Bronchial epithelial cell (primary cell): ENCODE results near the gene ATP9A. TPM values are rescaled to one million over a fixed set of nuclear protein-coding genes. Genes with fewer than 3 reads are reported as not detected.

Experiments
- DNase-seq: peaks from one replicate; pipeline ENCODE4 v3.0.0-alpha.2; 2010; ENCODE audit warnings: low read depth
- FAIRE-seq: peaks from 2 replicates; lab custom pipeline; 2011; peaks lifted over from hg19 to GRCh38; lab: Jason Lieb, UNC
- H3K27me3 ChIP-seq: 2 replicates; pipeline ENCODE4 v1.5.1; 2011; ENCODE audit warnings: low read length; ENCODE audit not compliant: control insufficient read depth, insufficient read depth
- H3K36me3 ChIP-seq: 2 replicates; pipeline ENCODE4 v1.5.1; 2011; ENCODE audit warnings: low read length; ENCODE audit not compliant: control insufficient read depth, insufficient read depth
- H3K4me3 ChIP-seq: 2 replicates; pipeline ENCODE4 v1.5.1; 2011; ENCODE audit warnings: mild to moderate bottlenecking, low read depth, low read length, control low read depth
- total RNA-seq: library from RNA; depleted of rRNA; stranded (reverse); fragments of >200 nt; gene quantifications from 2 replicates; pipeline ENCODE4 v1.2.1, GENCODE V29; 2014
- TF ChIP-seq, protein P1 (sequence below): IDR thresholded peaks from 2 replicates; pipeline ENCODE4 v1.5.1; 2011; ENCODE audit warnings: mild to moderate bottlenecking, moderate library complexity, low read length, control low read depth, inconsistent platforms; ENCODE audit not compliant: insufficient read depth, severe bottlenecking

Gene ATP9A
- total RNA-seq, 1 donor from 2014 or later, result 26.3 TPM

DNA sequence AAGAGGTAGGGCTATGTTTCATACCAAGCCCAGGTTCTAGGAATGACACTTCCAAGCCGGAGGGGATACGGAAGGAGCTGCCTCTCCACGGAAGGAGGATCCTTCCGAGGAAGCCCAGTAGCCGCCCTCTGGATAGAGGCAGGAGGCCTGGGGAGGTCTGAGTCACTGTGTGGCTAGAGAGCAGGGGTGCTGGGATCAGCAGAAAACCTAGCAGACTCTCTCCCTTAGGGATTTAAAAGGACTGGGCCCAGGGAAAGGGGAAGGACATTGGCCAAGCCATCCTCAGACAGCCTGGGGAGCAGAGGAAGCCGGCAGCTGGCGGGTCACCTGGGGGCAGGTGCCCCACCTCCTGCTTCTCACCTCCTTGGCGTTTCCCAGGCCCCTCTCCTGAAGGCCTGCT is 189.1 kb downstream of the ATP9A start:
- TF ChIP-seq, protein P1, sequence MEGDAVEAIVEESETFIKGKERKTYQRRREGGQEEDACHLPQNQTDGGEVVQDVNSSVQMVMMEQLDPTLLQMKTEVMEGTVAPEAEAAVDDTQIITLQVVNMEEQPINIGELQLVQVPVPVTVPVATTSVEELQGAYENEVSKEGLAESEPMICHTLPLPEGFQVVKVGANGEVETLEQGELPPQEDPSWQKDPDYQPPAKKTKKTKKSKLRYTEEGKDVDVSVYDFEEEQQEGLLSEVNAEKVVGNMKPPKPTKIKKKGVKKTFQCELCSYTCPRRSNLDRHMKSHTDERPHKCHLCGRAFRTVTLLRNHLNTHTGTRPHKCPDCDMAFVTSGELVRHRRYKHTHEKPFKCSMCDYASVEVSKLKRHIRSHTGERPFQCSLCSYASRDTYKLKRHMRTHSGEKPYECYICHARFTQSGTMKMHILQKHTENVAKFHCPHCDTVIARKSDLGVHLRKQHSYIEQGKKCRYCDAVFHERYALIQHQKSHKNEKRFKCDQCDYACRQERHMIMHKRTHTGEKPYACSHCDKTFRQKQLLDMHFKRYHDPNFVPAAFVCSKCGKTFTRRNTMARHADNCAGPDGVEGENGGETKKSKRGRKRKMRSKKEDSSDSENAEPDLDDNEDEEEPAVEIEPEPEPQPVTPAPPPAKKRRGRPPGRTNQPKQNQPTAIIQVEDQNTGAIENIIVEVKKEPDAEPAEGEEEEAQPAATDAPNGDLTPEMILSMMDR, result no peak
- H3K27me3 ChIP-seq, result peaks cover 14% of the 10 kb centered on the region
- DNase-seq, result no peak
- no peak for FAIRE-seq
- H3K36me3 ChIP-seq, result no peaks in the 10 kb centered on the region
- H3K4me3 ChIP-seq, result no peak overlapping the region

DNA sequence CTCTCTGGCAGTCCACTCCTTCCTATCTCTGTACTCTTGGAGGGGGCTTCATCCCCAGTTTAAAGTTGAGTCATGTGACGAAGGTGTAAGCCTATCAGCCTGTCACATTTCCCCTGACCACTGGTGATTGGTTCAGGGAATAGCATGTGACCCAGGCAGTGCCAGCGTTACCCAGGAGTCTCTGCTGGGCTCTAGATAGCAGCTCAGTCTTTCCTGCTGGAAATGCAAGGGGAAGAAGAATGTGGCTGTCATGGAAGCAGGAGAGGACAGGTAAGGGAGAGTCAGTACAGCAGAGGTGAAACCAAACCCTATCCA is 190.1 kb downstream of the ATP9A start:
- no peak overlapping the region for H3K4me3 ChIP-seq
- no peaks in the 10 kb centered on the region for H3K36me3 ChIP-seq
- TF ChIP-seq, protein P1, result no peak
- peaks cover 9% of the 10 kb centered on the region for H3K27me3 ChIP-seq
- no peak for FAIRE-seq
- DNase-seq, result no peak

DNA sequence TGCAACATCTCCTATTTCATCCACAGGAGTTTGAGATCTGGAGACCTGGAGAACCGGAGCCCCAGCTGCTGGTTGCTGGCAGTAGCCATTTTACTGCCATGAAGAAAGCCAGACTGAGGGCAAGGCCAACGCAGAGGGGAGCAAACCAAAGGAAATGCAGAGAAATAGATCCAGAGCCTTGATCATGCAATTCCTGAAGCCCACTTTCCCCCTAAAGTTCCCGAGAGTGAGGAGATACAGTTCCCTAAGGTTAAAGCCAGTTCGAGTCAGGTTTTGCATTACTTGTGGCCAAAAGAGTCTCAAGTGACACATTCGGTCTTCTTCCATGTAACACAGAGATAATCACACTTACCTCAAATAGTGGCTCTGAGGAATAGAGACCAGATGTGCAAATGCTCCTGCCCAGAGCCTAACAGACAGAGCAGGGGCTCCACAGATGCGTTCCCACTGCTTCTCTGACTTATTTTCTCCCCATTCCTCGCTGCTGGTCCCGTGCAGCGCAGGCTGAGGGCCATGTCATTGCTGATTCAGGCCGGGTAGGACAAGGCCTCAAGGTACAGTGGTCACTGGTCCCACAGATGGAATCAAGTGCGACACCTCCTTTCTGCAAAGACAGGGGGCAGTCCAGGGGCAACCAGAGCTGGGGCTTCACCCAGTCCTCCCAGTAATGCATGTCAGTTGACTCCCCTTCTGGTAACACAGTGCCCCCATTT is 190.6 kb downstream of the ATP9A start:
- TF ChIP-seq, protein P1, result no peak
- Histone ChIP-seq H3K27me3 (peaks cover 8% of the 10 kb centered on the region), H3K4me3 (no peak overlapping the region), H3K36me3 (no peaks in the 10 kb centered on the region)
- no peak for FAIRE-seq
- DNase-seq, result no peak

DNA sequence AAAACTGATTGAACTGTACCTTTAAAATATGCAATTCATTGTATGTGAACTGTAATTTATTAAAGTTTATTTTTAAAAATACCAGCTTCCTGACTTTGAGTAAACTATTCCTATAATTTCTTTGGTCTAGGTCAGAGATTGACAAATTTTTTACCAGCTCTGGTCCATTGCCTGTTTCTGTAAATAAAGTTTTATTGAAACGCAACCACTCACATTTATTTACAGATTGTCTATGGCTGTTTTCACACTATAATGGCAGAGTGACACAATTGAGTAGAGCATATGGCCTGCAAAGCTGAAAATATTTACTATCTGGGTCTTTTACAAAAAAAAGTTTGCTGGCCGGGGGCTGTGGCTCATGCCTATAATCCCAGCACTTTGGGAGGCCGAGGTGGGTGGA is 192.7 kb downstream of the ATP9A start:
- no peak for DNase-seq
- TF ChIP-seq, protein P1, result no peak
- no peak for FAIRE-seq
- Histone ChIP-seq H3K27me3 (peaks cover 6% of the 10 kb centered on the region), H3K36me3 (no peaks in the 10 kb centered on the region), H3K4me3 (no peak overlapping the region)

DNA sequence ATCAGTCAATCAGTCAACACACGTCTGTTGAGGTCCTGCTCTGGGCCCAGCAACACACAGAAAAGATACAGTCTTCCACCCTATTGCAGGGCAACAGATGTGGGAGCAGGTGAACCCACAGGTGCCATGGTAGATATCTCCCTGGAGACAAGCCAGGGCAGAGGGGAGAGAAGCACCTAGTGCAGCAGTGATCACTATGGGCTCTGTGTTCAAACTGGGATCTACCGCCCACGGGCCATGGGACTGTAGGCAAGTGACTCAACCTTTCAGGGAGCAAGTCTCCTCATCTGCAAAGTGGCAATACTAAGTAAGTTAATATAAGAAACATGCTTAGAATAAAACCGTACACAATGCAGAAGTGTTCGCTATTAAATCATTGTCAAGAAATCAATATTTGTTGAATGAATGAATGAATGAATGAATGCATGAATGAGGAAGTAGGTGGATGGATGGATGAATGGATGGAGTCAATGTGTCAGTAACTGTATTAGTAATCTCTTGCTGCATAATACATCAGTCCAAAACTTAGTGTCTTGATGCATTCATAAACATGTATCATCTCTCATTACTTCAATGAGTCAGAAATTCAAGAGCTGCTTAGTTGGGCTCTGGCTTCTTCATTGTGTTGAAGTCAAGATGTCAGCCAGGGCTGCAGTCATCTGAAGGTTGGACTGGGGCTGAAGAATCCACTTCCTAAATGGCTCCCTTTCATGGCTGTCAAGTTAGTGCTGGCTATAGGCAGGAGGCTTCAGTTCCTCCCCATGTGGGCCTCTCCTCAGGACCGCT is 193.7 kb downstream of the ATP9A start:
- TF ChIP-seq, protein P1, result no peak
- peak; percentile 15 for DNase-seq
- H3K27me3 ChIP-seq, result peaks cover 5% of the 10 kb centered on the region
- H3K4me3 ChIP-seq, result no peak overlapping the region
- no peak for FAIRE-seq
- no peaks in the 10 kb centered on the region for H3K36me3 ChIP-seq
